Measurements from ENCODE around the gene GBP1.
"Not testable (repeated sequence)": the region's sequence is repeated elsewhere in the genome, so short reads cannot be mapped to it uniquely, and the experiment has no call there.

GBP1 gene

GRCh38 chr1:89018318-89018717 lies 46.7 kb downstream of the GBP1 start:
- DNase-seq (ENCODE audit: low spot score) = not testable (repeated sequence)

- no peak for DNase-seq (ENCODE audit: low spot score)
Observed at GRCh38 chr1:89008511-89008910, 56.5 kb downstream of the GBP1 start.

GRCh38 chr1:89005286-89006151 lies 59.5 kb downstream of the GBP1 start:
- no peak for DNase-seq (ENCODE audit: low spot score)

Small RNAs within 50 kb of the gene (small RNA-seq; reads per million reads assigned to genes)
- gene RF00019 = 0 reads per million in 2 experiments
